GM19193 (cell line): ENCODE results near the gene CPT1A.

Experiments
- POLR2A ChIP-seq: IDR thresholded peaks from 4 replicates; pipeline ENCODE4 v1.6.1; 2011; ENCODE audit not compliant: insufficient read depth, insufficient read length; ENCODE audit errors: extremely low read depth

Gene CPT1A

GRCh38 chr11:68841718-68842426 lies at the start of gene CPT1A:
TSS of gene CPT1A (minus strand) at chr11:68841916. CDS start at chr11:68815474, 26,442 bp downstream.
- TF ChIP-seq POLR2A = no peak

- TF ChIP-seq POLR2A = no peak
Measured at GRCh38 chr11:68890490-68891231, 48.9 kb upstream of the CPT1A start.

- TF ChIP-seq POLR2A = no peak
Measured at GRCh38 chr11:68889948-68890446, 48.3 kb upstream of the CPT1A start.

- TF ChIP-seq POLR2A = no peak
Measured at GRCh38 chr11:68882391-68882790, 40.7 kb upstream of the CPT1A start.

- TF ChIP-seq POLR2A = no peak
Measured at GRCh38 chr11:68881320-68881719, 39.6 kb upstream of the CPT1A start.

- no peak for TF ChIP-seq POLR2A
Measured at GRCh38 chr11:68880851-68881250, 39.1 kb upstream of the CPT1A start.

GRCh38 chr11:68878022-68878421 lies 36.3 kb upstream of the CPT1A start:
- TF ChIP-seq POLR2A = no peak

- no peak for TF ChIP-seq POLR2A
Measured at GRCh38 chr11:68872216-68873003, 30.7 kb upstream of the CPT1A start.

- no peak for TF ChIP-seq POLR2A
Measured at GRCh38 chr11:68870470-68870869, 28.8 kb upstream of the CPT1A start.

GRCh38 chr11:68868221-68868835 lies 26.6 kb upstream of the CPT1A start:
- TF ChIP-seq POLR2A = no peak

- no peak for TF ChIP-seq POLR2A
Measured at GRCh38 chr11:68867066-68867465, 25.4 kb upstream of the CPT1A start.

- no peak for TF ChIP-seq POLR2A
Measured at GRCh38 chr11:68865241-68865640, 23.5 kb upstream of the CPT1A start.

GRCh38 chr11:68863553-68864265 lies 22.0 kb upstream of the CPT1A start:
- TF ChIP-seq POLR2A = no peak

GRCh38 chr11:68862421-68862820 lies 20.7 kb upstream of the CPT1A start:
- TF ChIP-seq POLR2A = no peak
